H1 (cell line): ENCODE data around the gene RHEX. TPM values are rescaled to one million over a fixed set of nuclear protein-coding genes. Genes with fewer than 3 reads are reported as not detected.

Experiments
- CTCF ChIA-PET: fragments of 300-600 bp; sonication (Branson Sonifier 250); formaldehyde crosslinking; loops from one replicate; lab custom pipeline; 2021; ENCODE audit not compliant: partially characterized antibody; lab: Charles Lee
- POLR2A ChIA-PET: fragments of 300-600 bp; sonication (Branson Sonifier 250); formaldehyde crosslinking; loops from one replicate; lab custom pipeline; 2021; ENCODE audit warnings: inconsistent platforms; ENCODE audit not compliant: partially characterized antibody; lab: Charles Lee
- DNase-seq, 2 experiments: peaks; one replicate each; pipeline versions ENCODE4 v3.0.0 to v3.0.0-alpha.2; 2010 to 2022; ENCODE audit warnings: low spot score in 2 of 2, low read depth in 1 of 2, mixed read lengths in 1 of 2
- FAIRE-seq: peaks from 2 replicates; lab custom pipeline; 2011; peaks lifted over from hg19 to GRCh38; lab: Jason Lieb, UNC
- H2AFZ ChIP-seq: 2 replicates; pipeline ENCODE4 v1.8.1; 2012; ENCODE audit warnings: low read length, inconsistent platforms
- H2AK5ac ChIP-seq: 2 replicates; pipeline ENCODE4 v1.6.1; 2013; ENCODE audit warnings: low read depth, low read length
- H2BK120ac ChIP-seq: replicated peaks from 2 replicates; pipeline ENCODE3; 2013; ENCODE audit warnings: low read depth, low read length, inconsistent platforms
- H2BK12ac ChIP-seq: 2 replicates; pipeline ENCODE4 v1.6.1; 2013; ENCODE audit warnings: low read depth, low read length
- H2BK15ac ChIP-seq: 2 replicates; pipeline ENCODE4 v1.6.1; 2013; ENCODE audit warnings: low read length
- H2BK20ac ChIP-seq: 2 replicates; pipeline ENCODE4 v1.6.1; 2013; ENCODE audit warnings: low read length
- H2BK5ac ChIP-seq: 2 replicates; pipeline ENCODE4 v1.6.1; 2013; ENCODE audit warnings: low read depth, low read length
- H3K14ac ChIP-seq: 2 replicates; pipeline ENCODE4 v1.6.1; 2013; ENCODE audit warnings: inconsistent platforms; ENCODE audit not compliant: insufficient read length
- H3K18ac ChIP-seq: 2 replicates; pipeline ENCODE4 v1.6.1; 2013; ENCODE audit warnings: low read length; ENCODE audit errors: extremely low read depth
- H3K23ac ChIP-seq: 2 replicates; pipeline ENCODE4 v1.6.1; 2013; ENCODE audit warnings: inconsistent platforms; ENCODE audit not compliant: insufficient read length
- H3K23me2 ChIP-seq: 2 replicates; pipeline ENCODE4 v1.6.1; 2013; ENCODE audit warnings: low read depth, low read length
- H3K27ac ChIP-seq: 2 replicates; pipeline ENCODE4 v1.6.1; 2011; ENCODE audit warnings: low read depth, low read length, inconsistent platforms
- H3K27me3 ChIP-seq, 4 experiments: replicated peaks in 1 of 4; 1 replicate in 1 of 4; 2 replicates in 3 of 4; pipeline versions ENCODE4 v1.6.1 to v1.8.1; 2011 to 2013; ENCODE audit warnings: low read length in 3 of 4, mild to moderate bottlenecking in 3 of 4, inconsistent platforms in 2 of 4, mixed read lengths in 2 of 4, moderate library complexity in 1 of 4; ENCODE audit not compliant: control insufficient read depth in 3 of 4, insufficient read depth in 3 of 4; ENCODE audit errors: extremely low read depth in 1 of 4
- H3K36me3 ChIP-seq, 4 experiments: 2 replicates each; pipeline versions ENCODE4 v1.6.1 to v1.8.1; 2011 to 2013; ENCODE audit warnings: mild to moderate bottlenecking in 4 of 4, low read length in 3 of 4, moderate library complexity in 2 of 4, control low read depth in 1 of 4, inconsistent platforms in 1 of 4; ENCODE audit not compliant: insufficient read depth in 4 of 4, control insufficient read depth in 2 of 4
- H3K4ac ChIP-seq: replicated peaks from 2 replicates; pipeline ENCODE3; 2013; ENCODE audit warnings: low read length, low read depth, mixed read lengths, inconsistent platforms; ENCODE audit not compliant: insufficient read length
- H3K4me1 ChIP-seq, 4 experiments: replicated peaks in 1 of 4; 1 replicate in 1 of 4; 2 replicates in 3 of 4; pipeline versions ENCODE4 v1.6.1 to v1.8.1; 2011 to 2013; ENCODE audit warnings: low read length in 3 of 4, inconsistent platforms in 2 of 4, mixed read lengths in 1 of 4; ENCODE audit not compliant: insufficient read depth in 4 of 4, control insufficient read depth in 3 of 4
- H3K4me2 ChIP-seq, 2 experiments: 2 replicates each; pipeline versions ENCODE4 v1.6.1 to v1.8.1; 2011 to 2013; ENCODE audit warnings: low read depth in 2 of 2, low read length in 2 of 2, control low read depth in 1 of 2, inconsistent platforms in 1 of 2, mild to moderate bottlenecking in 1 of 2; ENCODE audit not compliant: insufficient read depth in 1 of 2
- H3K4me3 ChIP-seq, 4 experiments: fragments of 200-600, 300-600 bp in 1 of 4; sonication (generic), shearing (Covaris generic), sonication (Bioruptor Twin) in 1 of 4; 2 replicates each; pipeline versions ENCODE4 v1.5.1 to v1.8.1; 2011 to 2016; ENCODE audit warnings: low read length in 4 of 4, low read depth in 3 of 4, control low read depth in 2 of 4, inconsistent platforms in 2 of 4, mild to moderate bottlenecking in 2 of 4, mixed read lengths in 1 of 4, moderate library complexity in 1 of 4; ENCODE audit not compliant: insufficient read depth in 2 of 4; ENCODE audit errors: extremely low read depth in 1 of 4
- H3K56ac ChIP-seq: replicated peaks from 2 replicates; pipeline ENCODE3; 2013; ENCODE audit warnings: low read depth, mild to moderate bottlenecking, mixed read lengths, low read length, inconsistent platforms; ENCODE audit not compliant: insufficient read length
- H3K79me1 ChIP-seq: 2 replicates; pipeline ENCODE4 v1.6.1; 2013; ENCODE audit warnings: low read depth, low read length, control low read depth
- H3K79me2 ChIP-seq, 2 experiments: 2 replicates each; pipeline versions ENCODE4 v1.6.1 to v1.8.1; 2012 to 2013; ENCODE audit warnings: low read length in 2 of 2, mild to moderate bottlenecking in 2 of 2, inconsistent platforms in 1 of 2; ENCODE audit not compliant: insufficient read depth in 2 of 2, control insufficient read depth in 1 of 2
- H3K9ac ChIP-seq, 4 experiments: replicated peaks in 1 of 4; 1 replicate in 1 of 4; 2 replicates in 3 of 4; pipeline versions ENCODE4 v1.6.1 to v1.8.1; 2011 to 2013; ENCODE audit warnings: low read depth in 3 of 4, low read length in 3 of 4, control low read depth in 2 of 4, mild to moderate bottlenecking in 2 of 4, moderate library complexity in 2 of 4, inconsistent platforms in 1 of 4; ENCODE audit errors: extremely low read depth in 1 of 4
- H3K9me3 ChIP-seq, 2 experiments: 2 replicates each; pipeline versions ENCODE4 v1.6.1 to v1.8.1; 2012 to 2013; ENCODE audit warnings: mild to moderate bottlenecking in 2 of 2, moderate library complexity in 2 of 2, control low read depth in 1 of 2, inconsistent platforms in 1 of 2, low read depth in 1 of 2, low read length in 1 of 2, mixed read lengths in 1 of 2; ENCODE audit not compliant: insufficient read depth in 2 of 2
- H4K20me1 ChIP-seq, 2 experiments: replicated peaks in 1 of 2; 2 replicates each; pipeline versions ENCODE3 to v1.8.1; 2011 to 2013; ENCODE audit warnings: inconsistent platforms in 2 of 2, low read length in 2 of 2, mild to moderate bottlenecking in 1 of 2; ENCODE audit not compliant: insufficient read depth in 2 of 2, control insufficient read depth in 1 of 2
- H4K5ac ChIP-seq: 2 replicates; pipeline ENCODE4 v1.6.1; 2013; ENCODE audit warnings: low read length, low read depth, mixed read lengths, inconsistent platforms; ENCODE audit not compliant: insufficient read length
- H4K8ac ChIP-seq: 2 replicates; pipeline ENCODE4 v1.8.0; 2013; ENCODE audit warnings: mild to moderate bottlenecking, moderate library complexity, low read length, inconsistent platforms; ENCODE audit not compliant: insufficient read depth; ENCODE audit errors: extremely low read depth
- H4K91ac ChIP-seq: replicated peaks from 2 replicates; pipeline ENCODE3; 2013; ENCODE audit warnings: low read length, mixed read lengths, inconsistent platforms; ENCODE audit not compliant: insufficient read length
- BCL11A ChIP-seq, 2 experiments: IDR thresholded peaks; one replicate each; pipeline ENCODE4 v1.6.1; 2011; ENCODE audit warnings: low read depth in 2 of 2, low read length in 2 of 2, mild to moderate bottlenecking in 2 of 2
- CBX8 ChIP-seq: fragments of 300-800, 300-1000 bp; sonication (generic); IDR thresholded peaks from 2 replicates; pipeline ENCODE4 v1.7.1; 2016; ENCODE audit warnings: low read depth, low read length, borderline replicate concordance
- EZH2 ChIP-seq: fragments of 200-600 bp; sonication (generic); IDR thresholded peaks from 2 replicates; pipeline ENCODE4 v1.7.1; 2012; ENCODE audit warnings: low read depth, mild to moderate bottlenecking, moderate library complexity, low read length, inconsistent platforms; ENCODE audit not compliant: severe bottlenecking
- FOSL1 ChIP-seq: IDR thresholded peaks from 2 replicates; pipeline ENCODE4 v1.6.1; 2011; ENCODE audit warnings: mild to moderate bottlenecking, low read depth, low read length, moderate library complexity; ENCODE audit not compliant: insufficient read depth
- HDAC6 ChIP-seq: IDR thresholded peaks from one replicate; pipeline ENCODE4 v1.7.1; 2012; ENCODE audit warnings: low read depth, mild to moderate bottlenecking, inconsistent platforms, low read length, moderate library complexity
- KDM4A ChIP-seq: IDR thresholded peaks from one replicate; pipeline ENCODE4 v1.7.1; 2012; ENCODE audit warnings: low read depth, mild to moderate bottlenecking, moderate library complexity, low read length, inconsistent platforms; ENCODE audit not compliant: severe bottlenecking
- KDM5A ChIP-seq: fragments of 200-600 bp; IDR thresholded peaks from 2 replicates; pipeline ENCODE4 v1.7.1; 2012; ENCODE audit warnings: mild to moderate bottlenecking, low read length, inconsistent platforms, mixed read lengths
- MAFK ChIP-seq: IDR thresholded peaks from 2 replicates; pipeline ENCODE4 v1.6.1; 2012; ENCODE audit warnings: low read depth, mild to moderate bottlenecking, improper control_type of control experiment, low read length
- NRF1 ChIP-seq: IDR thresholded peaks from 2 replicates; pipeline ENCODE4 v1.6.1; 2011; ENCODE audit warnings: mild to moderate bottlenecking, low read depth, low read length, improper control_type of control experiment
- POLR2A ChIP-seq, 2 experiments: IDR thresholded peaks; 1 replicate in 1 of 2; 2 replicates in 1 of 2; pipeline ENCODE4 v1.6.1; 2011; ENCODE audit warnings: low read depth in 2 of 2, low read length in 2 of 2, mild to moderate bottlenecking in 2 of 2; ENCODE audit errors: control extremely low read depth in 1 of 2
- POLR2AphosphoS5 ChIP-seq: IDR thresholded peaks from 2 replicates; pipeline ENCODE4 v1.6.1; 2011; ENCODE audit warnings: low read depth, low read length
- POU5F1 ChIP-seq: IDR thresholded peaks from 2 replicates; pipeline ENCODE4 v1.6.1; 2011; ENCODE audit warnings: low read depth, mild to moderate bottlenecking, low read length, moderate library complexity
- RAD21 ChIP-seq, 2 experiments: IDR thresholded peaks in 1 of 2; conservative IDR thresholded peaks in 1 of 2; 2 replicates each; pipeline ENCODE4 v1.6.1; 2011; ENCODE audit warnings: low read depth in 2 of 2, low read length in 2 of 2, improper control_type of control experiment in 1 of 2, inconsistent platforms in 1 of 2, mild to moderate bottlenecking in 1 of 2, moderate library complexity in 1 of 2
- SP1 ChIP-seq: IDR thresholded peaks from 2 replicates; pipeline ENCODE4 v1.6.1; 2011; ENCODE audit warnings: low read depth, low read length
- SP4 ChIP-seq: IDR thresholded peaks from 2 replicates; pipeline ENCODE4 v1.6.1; 2012; ENCODE audit warnings: low read length, inconsistent platforms
- TAF7 ChIP-seq: optimal IDR thresholded peaks from 2 replicates; pipeline ENCODE3; 2011; ENCODE audit warnings: low read depth, mild to moderate bottlenecking, inconsistent platforms, low read length, moderate library complexity, borderline replicate concordance
- WGBS, 2 experiments: shearing (Covaris generic) in 1 of 2; methylation state at CpG; one replicate each; pipeline versions ENCODE4 v1.1.6 to v1.1.7; 2013 to 2015; ENCODE audit warnings: low lambda C conversion rate in 2 of 2, mixed read lengths in 2 of 2, inconsistent platforms in 1 of 2, low coverage in 1 of 2, missing lambda C conversion rate in 1 of 2; ENCODE audit not compliant: insufficient replicate concordance in 2 of 2, insufficient coverage in 1 of 2, insufficient read length in 1 of 2; ENCODE audit errors: extremely low coverage in 1 of 2, missing lambda C conversion rate in 1 of 2; 5-methylcytosine and 5-hydroxymethylcytosine counted together
- polyA plus RNA-seq, 7 experiments: library from polyadenylated mRNA; depleted of rRNA in 3 of 7; stranded (reverse) in 5 of 7; unstranded in 2 of 7; fragments of >200 nt in 5 of 7; fragments of 200-250 nt in 2 of 7; gene quantifications; 1 replicate in 5 of 7; 2 replicates in 1 of 7; 4 replicates in 1 of 7; pipeline versions ENCODE4 v1.2.1 to v1.2.3, GENCODE V29; 2011 to 2013; ENCODE audit warnings: missing spikeins in 2 of 7, mixed read lengths in 2 of 7
- total RNA-seq: library from RNA; stranded (reverse); fragmentation: NEBNext Ultra II Directional; extraction: Animal tissue kit (Norgen Biotek cat#: 25700); gene quantifications from 2 replicates; pipeline ENCODE4 v1.2.1, GENCODE V29; 2021

RHEX gene
- total and polyA plus RNA-seq, 2 of the 8 experiments (the other 6 are each of a cell fraction or from before 2014, with no cell fraction given), result not detected

- Histone ChIP-seq H3K27ac (no peak overlapping the region), H3K79me2 (no peaks in the 10 kb centered on the region), H2BK20ac (no peak overlapping the region), H3K23me2 (no peaks in the 10 kb centered on the region), H3K4me2 (no peak overlapping the region), H2AFZ (no peak overlapping the region), H3K79me1 (no peaks in the 10 kb centered on the region), H2BK12ac (no peak overlapping the region), H4K91ac (no peak overlapping the region), H3K18ac (no peak overlapping the region), H2BK5ac (no peak overlapping the region), H3K9me3 (no peaks in the 10 kb centered on the region), H3K4me1 (no peaks in the 10 kb centered on the region), H3K9ac (no peak overlapping the region), H3K4ac (no peak overlapping the region), H3K56ac (no peak overlapping the region), H4K8ac (no peak overlapping the region), H2BK120ac (no peak overlapping the region), H3K4me3 (no peak overlapping the region), H2BK15ac (no peak overlapping the region), H3K27me3 (no peaks in the 10 kb centered on the region), H4K20me1 (no peaks in the 10 kb centered on the region), H3K23ac (no peak overlapping the region), H4K5ac (no peak overlapping the region), H3K14ac (no peak overlapping the region), H2AK5ac (no peak overlapping the region), H3K36me3 (no peaks in the 10 kb centered on the region)
- FAIRE-seq (no peak), DNase-seq (no peak)
- POLR2A ChIA-PET, result no interaction called here
- CTCF ChIA-PET, result interaction anchor here (1.2 kb wide), 1 partner anchor 20 kb away, joined by 3 read pairs; no protein-coding TSS in a partner anchor
- 92% methylated on average over 3 of the region's 3 CpGs; no CpG with 5 or more reads in 1 of the 2 experiments for WGBS, 2 experiments
- no peak for TF ChIP-seq KDM5A
- TF ChIP-seq CBX8, result no peak
- no peak for TF ChIP-seq POU5F1
- no peak for TF ChIP-seq SP4
- no peak for TF ChIP-seq EZH2
- no peak for TF ChIP-seq POLR2AphosphoS5
- no peak for TF ChIP-seq TAF7
- no peak for TF ChIP-seq NRF1
- no peak for TF ChIP-seq FOSL1
- TF ChIP-seq KDM4A, result no peak
- TF ChIP-seq RAD21 (IDR thresholded peaks at IDR 0.05 in 1 of 2, conservative IDR thresholded peaks at IDR 0.05 in 1 of 2; ENCODE audit: low read depth in 2 of 2, low read length in 2 of 2), result no peak
- TF ChIP-seq POLR2A (IDR thresholded peaks at IDR 0.05; ENCODE audit: control extremely low read depth in 1 of 2, low read depth in 2 of 2, low read length in 2 of 2), result no peak
- TF ChIP-seq BCL11A (IDR thresholded peaks at IDR 0.05; ENCODE audit: low read depth in 2 of 2, low read length in 2 of 2), result no peak
- TF ChIP-seq HDAC6, result no peak
- no peak for TF ChIP-seq MAFK
- TF ChIP-seq SP1, result no peak
These were observed 34.1 kb downstream of the RHEX start for GRCh38 chr1:206087091-206087490.
